Lower leg skin (tissue), 4 donors: ENCODE data around the gene AFF2. TPM values are rescaled to one million over a fixed set of nuclear protein-coding genes. Genes with fewer than 3 reads are reported as not detected.
A peak's percentile ranks its signal among the peaks of the same experiment; 100 is the strongest.

ENCODE experiments used
- DNase-seq, 2 donors: peaks; one replicate each; pipeline ENCODE4 v3.0.0-alpha.2; 2019; ENCODE audit warnings: low spot score in 2 of 2
- H3K4me3 ChIP-seq: fragments of 200-600 bp; sonication (generic); 2 replicates; pipeline ENCODE4 v1.5.1; 2017; ENCODE audit warnings: mild to moderate bottlenecking, low read depth; ENCODE audit not compliant: poor library complexity, severe bottlenecking
- CTCF ChIP-seq, 3 donors: fragments of 450-650 bp; IDR thresholded peaks; one replicate each; pipeline ENCODE4 v1.5.1; 2016; ENCODE audit warnings: antibody characterized with exemption in 3 of 3, mild to moderate bottlenecking in 3 of 3, moderate library complexity in 2 of 3
- POLR2A ChIP-seq, 2 donors: fragments of 450-650 bp; IDR thresholded peaks; one replicate each; pipeline ENCODE4 v1.6.1; 2016 to 2017; ENCODE audit warnings: antibody characterized with exemption in 2 of 2, mild to moderate bottlenecking in 1 of 2, moderate library complexity in 1 of 2
- WGBS, 2 donors: methylation state at CpG; one replicate each; pipeline ENCODE4 v1.1.5; 2018; 5-methylcytosine and 5-hydroxymethylcytosine counted together
- intact Hi-C: fragments of 100-400 bp; cut with DNase I; formaldehyde crosslinking; loops from one replicate; pipeline ENCODE4 v1.15.0; 2023; ENCODE audit warnings: low total_unique reads
- total RNA-seq, 4 donors: library from RNA; depleted of rRNA; stranded (reverse); fragments of >200 nt; gene quantifications; one replicate each; pipeline ENCODE4 v1.1.0, GENCODE V29; 2016

The AFF2 gene
- total RNA-seq: 1 to 10 TPM; 1.1 to 6.4 (median 2.5) TPM

- TF ChIP-seq POLR2A (IDR thresholded peaks at IDR 0.05) (no peak), CTCF (IDR thresholded peaks at IDR 0.05) (no peak)
Observed at GRCh38 chrX:148500423-148501385, at the start of gene AFF2. Gene AFF2 (plus strand): TSS chrX:148500617. CDS start chrX:148501098, 481 bp downstream.

GRCh38 chrX:148457279-148457678 is 43.1 kb upstream of the AFF2 start:
- H3K4me3 ChIP-seq: no peak overlapping the region
- intact Hi-C loops: no loop called here
- no peak for DNase-seq
- no peak for TF ChIP-seq POLR2A (IDR thresholded peaks at IDR 0.05)
- TF ChIP-seq CTCF (IDR thresholded peaks at IDR 0.05): no peak
- WGBS, 2 donors: 41 to 52% methylated on average over 3 of the region's 3 CpGs

More at GRCh38 chrX:148500423-148501385, at the start of gene AFF2:
- DNase-seq: no peak
- H3K4me3 ChIP-seq: peak within 1 kb of the TSS; percentile 20
- intact Hi-C loops: no loop called here
- 0 to 57% methylated on average over 7 to 56 of the region's 115 CpGs for WGBS, 2 donors

GRCh38 chrX:148459343-148459742 is 41.1 kb upstream of the AFF2 start:
- TF ChIP-seq POLR2A (IDR thresholded peaks at IDR 0.05): no peak
- no peak for TF ChIP-seq CTCF (IDR thresholded peaks at IDR 0.05)
- 72 to 76% methylated on average over 4 of the region's 4 CpGs for WGBS, 2 donors
- no peak overlapping the region for H3K4me3 ChIP-seq
- DNase-seq: no peak
- intact Hi-C loops: no loop called here

GRCh38 chrX:148466292-148466691 is 34.1 kb upstream of the AFF2 start:
- WGBS, 2 donors: 72 to 82% methylated on average over 4 of the region's 4 CpGs
- intact Hi-C loops: no loop called here
- no peak for DNase-seq
- no peak for TF ChIP-seq POLR2A (IDR thresholded peaks at IDR 0.05)
- no peak for TF ChIP-seq CTCF (IDR thresholded peaks at IDR 0.05)
- H3K4me3 ChIP-seq: no peak overlapping the region

GRCh38 chrX:148470324-148470723 is 30.1 kb upstream of the AFF2 start:
- 71 to 95% methylated on average over 1 to 2 of the region's 2 CpGs for whole genome bisulfite sequencing, 2 donors
- H3K4me3 ChIP-seq: no peak overlapping the region
- no peak for TF ChIP-seq POLR2A (IDR thresholded peaks at IDR 0.05)
- no peak for TF ChIP-seq CTCF (IDR thresholded peaks at IDR 0.05)
- intact Hi-C loops: no loop called here
- no peak for DNase-seq
